H1 (cell line): ENCODE data around the gene EHHADH. TPM values are rescaled to one million over a fixed set of nuclear protein-coding genes. Genes with fewer than 3 reads are reported as not detected.

Source experiments
- CTCF ChIA-PET: fragments of 300-600 bp; sonication (Branson Sonifier 250); formaldehyde crosslinking; loops from one replicate; lab custom pipeline; 2021; ENCODE audit not compliant: partially characterized antibody; lab: Charles Lee
- POLR2A ChIA-PET: fragments of 300-600 bp; sonication (Branson Sonifier 250); formaldehyde crosslinking; loops from one replicate; lab custom pipeline; 2021; ENCODE audit warnings: inconsistent platforms; ENCODE audit not compliant: partially characterized antibody; lab: Charles Lee
- DNase-seq, 2 experiments: peaks; one replicate each; pipeline versions ENCODE4 v3.0.0 to v3.0.0-alpha.2; 2010 to 2022; ENCODE audit warnings: low spot score in 2 of 2, low read depth in 1 of 2, mixed read lengths in 1 of 2
- FAIRE-seq: peaks from 2 replicates; lab custom pipeline; 2011; peaks lifted over from hg19 to GRCh38; lab: Jason Lieb, UNC
- H2AFZ ChIP-seq: 2 replicates; pipeline ENCODE4 v1.8.1; 2012; ENCODE audit warnings: low read length, inconsistent platforms
- H2AK5ac ChIP-seq: 2 replicates; pipeline ENCODE4 v1.6.1; 2013; ENCODE audit warnings: low read depth, low read length
- H2BK120ac ChIP-seq: replicated peaks from 2 replicates; pipeline ENCODE3; 2013; ENCODE audit warnings: low read depth, low read length, inconsistent platforms
- H2BK12ac ChIP-seq: 2 replicates; pipeline ENCODE4 v1.6.1; 2013; ENCODE audit warnings: low read depth, low read length
- H2BK15ac ChIP-seq: 2 replicates; pipeline ENCODE4 v1.6.1; 2013; ENCODE audit warnings: low read length
- H2BK20ac ChIP-seq: 2 replicates; pipeline ENCODE4 v1.6.1; 2013; ENCODE audit warnings: low read length
- H2BK5ac ChIP-seq: 2 replicates; pipeline ENCODE4 v1.6.1; 2013; ENCODE audit warnings: low read depth, low read length
- H3K14ac ChIP-seq: 2 replicates; pipeline ENCODE4 v1.6.1; 2013; ENCODE audit warnings: inconsistent platforms; ENCODE audit not compliant: insufficient read length
- H3K18ac ChIP-seq: 2 replicates; pipeline ENCODE4 v1.6.1; 2013; ENCODE audit warnings: low read length; ENCODE audit errors: extremely low read depth
- H3K23ac ChIP-seq: 2 replicates; pipeline ENCODE4 v1.6.1; 2013; ENCODE audit warnings: inconsistent platforms; ENCODE audit not compliant: insufficient read length
- H3K23me2 ChIP-seq: 2 replicates; pipeline ENCODE4 v1.6.1; 2013; ENCODE audit warnings: low read depth, low read length
- H3K27ac ChIP-seq: 2 replicates; pipeline ENCODE4 v1.6.1; 2011; ENCODE audit warnings: low read depth, low read length, inconsistent platforms
- H3K27me3 ChIP-seq, 4 experiments: replicated peaks in 1 of 4; 1 replicate in 1 of 4; 2 replicates in 3 of 4; pipeline versions ENCODE4 v1.6.1 to v1.8.1; 2011 to 2013; ENCODE audit warnings: low read length in 3 of 4, mild to moderate bottlenecking in 3 of 4, inconsistent platforms in 2 of 4, mixed read lengths in 2 of 4, moderate library complexity in 1 of 4; ENCODE audit not compliant: control insufficient read depth in 3 of 4, insufficient read depth in 3 of 4; ENCODE audit errors: extremely low read depth in 1 of 4
- H3K36me3 ChIP-seq, 4 experiments: 2 replicates each; pipeline versions ENCODE4 v1.6.1 to v1.8.1; 2011 to 2013; ENCODE audit warnings: mild to moderate bottlenecking in 4 of 4, low read length in 3 of 4, moderate library complexity in 2 of 4, control low read depth in 1 of 4, inconsistent platforms in 1 of 4; ENCODE audit not compliant: insufficient read depth in 4 of 4, control insufficient read depth in 2 of 4
- H3K4ac ChIP-seq: replicated peaks from 2 replicates; pipeline ENCODE3; 2013; ENCODE audit warnings: low read length, low read depth, mixed read lengths, inconsistent platforms; ENCODE audit not compliant: insufficient read length
- H3K4me1 ChIP-seq, 4 experiments: replicated peaks in 1 of 4; 1 replicate in 1 of 4; 2 replicates in 3 of 4; pipeline versions ENCODE4 v1.6.1 to v1.8.1; 2011 to 2013; ENCODE audit warnings: low read length in 3 of 4, inconsistent platforms in 2 of 4, mixed read lengths in 1 of 4; ENCODE audit not compliant: insufficient read depth in 4 of 4, control insufficient read depth in 3 of 4
- H3K4me2 ChIP-seq, 2 experiments: 2 replicates each; pipeline versions ENCODE4 v1.6.1 to v1.8.1; 2011 to 2013; ENCODE audit warnings: low read depth in 2 of 2, low read length in 2 of 2, control low read depth in 1 of 2, inconsistent platforms in 1 of 2, mild to moderate bottlenecking in 1 of 2; ENCODE audit not compliant: insufficient read depth in 1 of 2
- H3K4me3 ChIP-seq, 4 experiments: fragments of 200-600, 300-600 bp in 1 of 4; sonication (generic), shearing (Covaris generic), sonication (Bioruptor Twin) in 1 of 4; 2 replicates each; pipeline versions ENCODE4 v1.5.1 to v1.8.1; 2011 to 2016; ENCODE audit warnings: low read length in 4 of 4, low read depth in 3 of 4, control low read depth in 2 of 4, inconsistent platforms in 2 of 4, mild to moderate bottlenecking in 2 of 4, mixed read lengths in 1 of 4, moderate library complexity in 1 of 4; ENCODE audit not compliant: insufficient read depth in 2 of 4; ENCODE audit errors: extremely low read depth in 1 of 4
- H3K56ac ChIP-seq: replicated peaks from 2 replicates; pipeline ENCODE3; 2013; ENCODE audit warnings: low read depth, mild to moderate bottlenecking, mixed read lengths, low read length, inconsistent platforms; ENCODE audit not compliant: insufficient read length
- H3K79me1 ChIP-seq: 2 replicates; pipeline ENCODE4 v1.6.1; 2013; ENCODE audit warnings: low read depth, low read length, control low read depth
- H3K79me2 ChIP-seq, 2 experiments: 2 replicates each; pipeline versions ENCODE4 v1.6.1 to v1.8.1; 2012 to 2013; ENCODE audit warnings: low read length in 2 of 2, mild to moderate bottlenecking in 2 of 2, inconsistent platforms in 1 of 2; ENCODE audit not compliant: insufficient read depth in 2 of 2, control insufficient read depth in 1 of 2
- H3K9ac ChIP-seq, 4 experiments: replicated peaks in 1 of 4; 1 replicate in 1 of 4; 2 replicates in 3 of 4; pipeline versions ENCODE4 v1.6.1 to v1.8.1; 2011 to 2013; ENCODE audit warnings: low read depth in 3 of 4, low read length in 3 of 4, control low read depth in 2 of 4, mild to moderate bottlenecking in 2 of 4, moderate library complexity in 2 of 4, inconsistent platforms in 1 of 4; ENCODE audit errors: extremely low read depth in 1 of 4
- H3K9me3 ChIP-seq, 2 experiments: 2 replicates each; pipeline versions ENCODE4 v1.6.1 to v1.8.1; 2012 to 2013; ENCODE audit warnings: mild to moderate bottlenecking in 2 of 2, moderate library complexity in 2 of 2, control low read depth in 1 of 2, inconsistent platforms in 1 of 2, low read depth in 1 of 2, low read length in 1 of 2, mixed read lengths in 1 of 2; ENCODE audit not compliant: insufficient read depth in 2 of 2
- H4K20me1 ChIP-seq, 2 experiments: replicated peaks in 1 of 2; 2 replicates each; pipeline versions ENCODE3 to v1.8.1; 2011 to 2013; ENCODE audit warnings: inconsistent platforms in 2 of 2, low read length in 2 of 2, mild to moderate bottlenecking in 1 of 2; ENCODE audit not compliant: insufficient read depth in 2 of 2, control insufficient read depth in 1 of 2
- H4K5ac ChIP-seq: 2 replicates; pipeline ENCODE4 v1.6.1; 2013; ENCODE audit warnings: low read length, low read depth, mixed read lengths, inconsistent platforms; ENCODE audit not compliant: insufficient read length
- H4K8ac ChIP-seq: 2 replicates; pipeline ENCODE4 v1.8.0; 2013; ENCODE audit warnings: mild to moderate bottlenecking, moderate library complexity, low read length, inconsistent platforms; ENCODE audit not compliant: insufficient read depth; ENCODE audit errors: extremely low read depth
- H4K91ac ChIP-seq: replicated peaks from 2 replicates; pipeline ENCODE3; 2013; ENCODE audit warnings: low read length, mixed read lengths, inconsistent platforms; ENCODE audit not compliant: insufficient read length
- CTCF ChIP-seq, 3 experiments: IDR thresholded peaks; 1 replicate in 2 of 3; 2 replicates in 1 of 3; pipeline versions ENCODE4 v1.5.1 to v1.6.1; 2011; ENCODE audit warnings: low read length in 3 of 3, mild to moderate bottlenecking in 3 of 3, inconsistent platforms in 2 of 3, low read depth in 1 of 3, moderate library complexity in 1 of 3; ENCODE audit not compliant: insufficient read depth in 1 of 3; ENCODE audit errors: control extremely low read depth in 1 of 3
- E2F6 ChIP-seq: IDR thresholded peaks from 2 replicates; pipeline ENCODE4 v1.6.1; 2012; ENCODE audit warnings: inconsistent platforms
- FOSL1 ChIP-seq: IDR thresholded peaks from 2 replicates; pipeline ENCODE4 v1.6.1; 2011; ENCODE audit warnings: mild to moderate bottlenecking, low read depth, low read length, moderate library complexity; ENCODE audit not compliant: insufficient read depth
- RAD21 ChIP-seq, 2 experiments: IDR thresholded peaks in 1 of 2; conservative IDR thresholded peaks in 1 of 2; 2 replicates each; pipeline ENCODE4 v1.6.1; 2011; ENCODE audit warnings: low read depth in 2 of 2, low read length in 2 of 2, improper control_type of control experiment in 1 of 2, inconsistent platforms in 1 of 2, mild to moderate bottlenecking in 1 of 2, moderate library complexity in 1 of 2
- TEAD4 ChIP-seq: IDR thresholded peaks from 2 replicates; pipeline ENCODE4 v1.6.1; 2012; ENCODE audit warnings: low read depth, low read length, inconsistent platforms, mixed read lengths
- WGBS, 2 experiments: shearing (Covaris generic) in 1 of 2; methylation state at CpG; one replicate each; pipeline versions ENCODE4 v1.1.6 to v1.1.7; 2013 to 2015; ENCODE audit warnings: low lambda C conversion rate in 2 of 2, mixed read lengths in 2 of 2, inconsistent platforms in 1 of 2, low coverage in 1 of 2, missing lambda C conversion rate in 1 of 2; ENCODE audit not compliant: insufficient replicate concordance in 2 of 2, insufficient coverage in 1 of 2, insufficient read length in 1 of 2; ENCODE audit errors: extremely low coverage in 1 of 2, missing lambda C conversion rate in 1 of 2; 5-methylcytosine and 5-hydroxymethylcytosine counted together
- polyA plus RNA-seq, 7 experiments: library from polyadenylated mRNA; depleted of rRNA in 3 of 7; stranded (reverse) in 5 of 7; unstranded in 2 of 7; fragments of >200 nt in 5 of 7; fragments of 200-250 nt in 2 of 7; gene quantifications; 1 replicate in 5 of 7; 2 replicates in 1 of 7; 4 replicates in 1 of 7; pipeline versions ENCODE4 v1.2.1 to v1.2.3, GENCODE V29; 2011 to 2013; ENCODE audit warnings: missing spikeins in 2 of 7, mixed read lengths in 2 of 7
- total RNA-seq: library from RNA; stranded (reverse); fragmentation: NEBNext Ultra II Directional; extraction: Animal tissue kit (Norgen Biotek cat#: 25700); gene quantifications from 2 replicates; pipeline ENCODE4 v1.2.1, GENCODE V29; 2021

Gene EHHADH
- total and polyA plus RNA-seq, 2 of the 8 experiments (the other 6 are each of a cell fraction or from before 2014, with no cell fraction given), result 1.4 to 3.5 TPM

- peak overlapping the region; percentile 74 for H3K56ac ChIP-seq
- H3K27me3 ChIP-seq, result peaks cover 0 to 29% (median 19%) of the 10 kb centered on the region in 4 experiments; a peak in 6 of 7 replicates
- H3K9me3 ChIP-seq, result no peaks in the 10 kb centered on the region
- H2BK120ac ChIP-seq, result peak overlapping the region; percentile 94
- H2AK5ac ChIP-seq, result peak overlapping the region; percentile 95
- H3K79me1 ChIP-seq, result no peaks in the 10 kb centered on the region
- peak overlapping the region; percentile 87 for H3K4ac ChIP-seq
- peak overlapping the region; percentile 91 to 100 for H3K4me2 ChIP-seq
- H3K23me2 ChIP-seq, result peaks cover 14% of the 10 kb centered on the region
- peak overlapping the region in 2 of 4 experiments; percentile 46 to 88; a peak in 3 of 8 replicates for H3K4me3 ChIP-seq
- H4K20me1 ChIP-seq, result peaks cover 3 to 9% of the 10 kb centered on the region in 2 experiments
- peak overlapping the region in 2 of 4 experiments; percentile 38 to 41; a peak in 2 of 7 replicates for H3K9ac ChIP-seq
- DNase-seq, result peak in 1 of 2 experiments; percentile 54
- peak overlapping the region; percentile 99 for H2BK12ac ChIP-seq
- CTCF ChIA-PET, result interaction anchor here (0.6 kb wide), 1 partner anchor 14 kb away, joined by 3 read pairs; no protein-coding TSS in a partner anchor
- peak overlapping the region; percentile 97 for H4K91ac ChIP-seq
- TF ChIP-seq FOSL1 (no peak), E2F6 (0 out of 2 replicates have a peak, but pooled peaks have one; percentile 13), RAD21 (IDR thresholded peaks at IDR 0.05 in 1 of 2, conservative IDR thresholded peaks at IDR 0.05 in 1 of 2; ENCODE audit: low read depth in 2 of 2, low read length in 2 of 2) (peak in 1 of 2 experiments; percentile 21; a peak in 1 of 4 replicates), TEAD4 (0 out of 2 replicates have a peak, but pooled peaks have one; percentile 16), CTCF (IDR thresholded peaks at IDR 0.05; ENCODE audit: control extremely low read depth in 1 of 3, insufficient read depth in 1 of 3, low read depth in 1 of 3, low read length in 3 of 3) (peak in 2 of 3 experiments; percentile 40 to 48; a peak in 2 of 4 replicates)
- TF ChIP-seq, all 59 proteins: peak for 4
- Histone ChIP-seq H4K5ac (peak overlapping the region; percentile 36), H2BK20ac (peak overlapping the region; percentile 38), H3K18ac (peak overlapping the region; percentile 79), H3K4me1 (peaks cover 4 to 9% (median 6%) of the 10 kb centered on the region in 4 experiments; a peak in 6 of 7 replicates), H2BK15ac (peak overlapping the region; percentile 99), H2BK5ac (peak overlapping the region; percentile 77), H3K14ac (peak overlapping the region; percentile 27), H3K27ac (no peak overlapping the region), H3K23ac (no peak overlapping the region), H3K79me2 (no peaks in the 10 kb centered on the region), H3K36me3 (no peaks in the 10 kb centered on the region), H2AFZ (peak overlapping the region; percentile 97), H4K8ac (peak overlapping the region; percentile 80)
- WGBS, 2 experiments, result 75 to 100% methylated on average over 1 to 16 of the region's 16 CpGs
- POLR2A ChIA-PET, result no interaction called here
- no peak for FAIRE-seq
These were observed 99.8 kb downstream of the EHHADH start for GRCh38 chr3:185153861-185154629.
